ENCODE data around the gene TCTN3.
A peak's percentile ranks its signal among the peaks of the same experiment; 100 is the strongest.

TCTN3 gene

DNA sequence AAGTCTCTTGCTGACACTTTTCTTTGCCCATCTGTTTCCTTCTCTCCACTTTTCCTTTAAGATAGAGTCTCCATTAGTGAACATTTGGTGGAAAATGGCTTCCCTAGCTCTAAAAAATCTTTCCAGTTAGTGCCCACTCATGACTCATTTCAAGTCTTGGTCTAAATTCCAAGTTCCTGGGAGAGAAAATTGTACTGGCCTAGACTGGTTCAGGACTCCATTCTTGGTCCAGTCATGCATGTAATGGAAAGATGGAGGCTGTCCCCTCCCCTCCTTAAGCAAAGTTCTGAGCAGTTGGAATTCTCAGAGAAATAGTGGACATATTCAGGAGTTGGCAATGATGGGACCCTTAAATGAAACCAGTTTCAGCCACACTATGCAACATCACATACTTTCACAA lies 33.4 kb downstream of the TCTN3 start:
- Histone ChIP-seq H3K27ac (no peak overlapping the region), H3K4me3 (ENCODE audit: low read depth in 1 of 2, low read length in 1 of 2) (no peak overlapping the region), H3K4me1 (ENCODE audit: control insufficient read depth in 1 of 2, insufficient read depth in 1 of 2, low read depth in 1 of 2, low read length in 1 of 2) (peaks cover 15 to 22% of the 10 kb centered on the region in 2 experiments)

GRCh38 chr10:95657250-95657649 lies 36.5 kb downstream of the TCTN3 start:
- H3K4me1 ChIP-seq (ENCODE audit: control insufficient read depth in 1 of 2, insufficient read depth in 1 of 2, low read depth in 1 of 2, low read length in 1 of 2) = peaks cover 15% of the 10 kb centered on the region in 2 experiments
- no peaks in the 10 kb centered on the region for H3K36me3 ChIP-seq
- H3K4me3 ChIP-seq (ENCODE audit: low read depth in 1 of 2, low read length in 1 of 2) = peak overlapping the region in 1 of 2 experiments; percentile 67
- no peak for TF ChIP-seq CTCF (IDR thresholded peaks at IDR 0.05)
- peaks cover 20% of the 10 kb centered on the region for H3K27me3 ChIP-seq
- no peaks in the 10 kb centered on the region for H3K9me3 ChIP-seq
- H3K27ac ChIP-seq = no peak overlapping the region

More for the DNA sequence above, 33.4 kb downstream of the TCTN3 start:
- no peak for TF ChIP-seq CTCF (IDR thresholded peaks at IDR 0.05)
- peaks cover 20% of the 10 kb centered on the region for H3K27me3 ChIP-seq
- H3K9me3 ChIP-seq = no peaks in the 10 kb centered on the region
- H3K36me3 ChIP-seq = no peaks in the 10 kb centered on the region

DNA sequence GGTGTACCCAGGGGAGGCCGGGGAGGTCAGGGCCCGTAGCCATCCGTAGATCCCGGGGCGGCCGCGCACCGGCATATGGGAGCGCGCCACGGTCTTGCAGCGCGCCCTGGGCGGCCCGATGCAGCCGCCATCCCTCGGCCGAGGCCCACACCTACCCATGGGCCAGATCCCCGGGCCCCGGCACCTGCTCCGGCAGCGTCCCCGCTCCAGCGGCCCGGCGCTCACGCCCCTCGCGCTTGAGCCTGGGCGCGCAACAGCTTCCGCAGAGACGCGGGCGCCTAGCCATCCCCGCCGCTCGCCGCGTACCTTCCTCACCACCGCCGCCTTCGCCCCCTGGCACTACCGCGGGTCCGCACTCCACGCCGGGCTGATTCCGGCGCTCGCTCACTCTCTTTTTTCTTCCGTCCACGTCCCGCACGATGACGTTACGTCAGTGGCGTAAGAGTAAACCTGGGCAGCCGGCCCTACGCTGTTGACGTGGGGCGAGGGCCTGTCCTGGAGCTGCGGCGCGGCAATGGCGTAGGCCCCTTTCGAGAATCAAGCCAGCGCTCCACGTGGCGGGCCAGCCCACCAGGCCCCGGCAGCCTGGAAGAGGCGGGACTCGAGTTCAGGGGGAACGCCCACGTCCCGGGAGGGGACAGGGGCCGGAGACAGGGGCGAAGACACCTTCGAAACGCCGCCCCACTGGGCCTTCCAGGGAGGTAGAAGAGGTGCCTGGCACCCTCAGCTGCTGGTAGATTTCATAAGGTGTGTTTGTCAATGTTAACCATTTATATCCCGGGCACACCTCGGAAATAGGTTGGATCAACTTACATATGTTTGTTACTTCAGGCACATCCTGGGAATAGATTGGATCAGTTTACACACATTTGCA lies 37.2 kb downstream of the TCTN3 start, which contains the start of gene ALDH18A1:
Gene ALDH18A1 (minus strand): TSS at position 421 of the 874 bp plus-strand sequence. CDS start 3,334 bp downstream, outside the sequence.
- Histone ChIP-seq H3K27me3 (peaks cover 20% of the 10 kb centered on the region), H3K4me3 (ENCODE audit: low read depth in 1 of 2, low read length in 1 of 2) (peak within 1 kb of the TSS; percentile 59 to 67), H3K36me3 (no peaks in the 10 kb centered on the region), H3K9me3 (no peaks in the 10 kb centered on the region), H3K27ac (no peak within 1 kb of the TSS), H3K4me1 (ENCODE audit: control insufficient read depth in 1 of 2, insufficient read depth in 1 of 2, low read depth in 1 of 2, low read length in 1 of 2) (peaks cover 15% of the 10 kb centered on the region in 2 experiments)
- no peak for TF ChIP-seq CTCF (IDR thresholded peaks at IDR 0.05)

DNA sequence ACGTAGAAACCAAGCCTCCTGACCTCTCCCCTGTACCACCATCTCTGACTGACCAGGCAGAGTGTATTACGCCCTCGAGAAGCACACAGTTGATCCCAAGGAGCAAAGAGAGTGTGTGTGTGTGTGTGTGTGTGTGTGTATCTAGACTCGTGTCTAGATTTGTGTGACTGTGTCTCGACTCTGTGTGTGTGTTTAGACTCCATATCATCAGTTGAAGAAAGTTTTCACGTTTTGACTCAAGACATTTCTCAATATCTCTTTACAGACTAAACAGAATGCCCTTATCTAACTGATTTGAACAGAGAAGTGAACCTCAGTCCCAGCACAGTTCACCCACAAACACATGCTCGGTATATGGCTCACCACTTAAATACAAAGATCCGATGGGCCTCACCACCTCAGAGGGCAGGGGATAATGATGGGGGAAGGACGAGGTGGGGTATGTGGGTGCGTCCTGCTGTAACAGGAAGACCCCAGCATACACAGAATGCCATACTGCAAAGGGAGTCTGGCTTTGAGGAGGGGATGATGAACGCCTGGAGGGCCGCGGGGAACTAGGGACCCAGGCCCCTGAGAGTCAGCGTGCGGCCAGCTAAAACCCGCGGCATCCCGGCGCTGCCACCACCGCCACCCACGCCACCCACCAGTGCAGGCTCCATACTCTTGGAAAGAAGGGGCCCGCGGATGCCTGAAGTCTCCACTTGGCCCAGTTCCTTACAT lies 38.0 kb downstream of the TCTN3 start:
- H3K27me3 ChIP-seq = peaks cover 20% of the 10 kb centered on the region
- no peak for TF ChIP-seq CTCF (IDR thresholded peaks at IDR 0.05)
- no peaks in the 10 kb centered on the region for H3K9me3 ChIP-seq
- H3K27ac ChIP-seq = no peak overlapping the region
- H3K36me3 ChIP-seq = no peaks in the 10 kb centered on the region
- H3K4me1 ChIP-seq (ENCODE audit: control insufficient read depth in 1 of 2, insufficient read depth in 1 of 2, low read depth in 1 of 2, low read length in 1 of 2) = peaks cover 15% of the 10 kb centered on the region in 2 experiments
- H3K4me3 ChIP-seq (ENCODE audit: low read depth in 1 of 2, low read length in 1 of 2) = peak overlapping the region; percentile 59 to 67

GRCh38 chr10:95653895-95654294 lies 39.8 kb downstream of the TCTN3 start:
- H3K27me3 ChIP-seq = peaks cover 20% of the 10 kb centered on the region
- peaks cover 15% of the 10 kb centered on the region in 2 experiments for H3K4me1 ChIP-seq (ENCODE audit: control insufficient read depth in 1 of 2, insufficient read depth in 1 of 2, low read depth in 1 of 2, low read length in 1 of 2)
- H3K36me3 ChIP-seq = no peaks in the 10 kb centered on the region
- TF ChIP-seq CTCF (IDR thresholded peaks at IDR 0.05) = no peak
- no peak overlapping the region for H3K27ac ChIP-seq
- no peaks in the 10 kb centered on the region for H3K9me3 ChIP-seq
- no peak overlapping the region for H3K4me3 ChIP-seq (ENCODE audit: low read depth in 1 of 2, low read length in 1 of 2)
